GM19035 (cell line): Measurements from ENCODE around the gene PLAA.

Experiments
- ATAC-seq: cut with Tn5 transposase; IDR thresholded peaks from one replicate; pipeline ENCODE4 v1.9.1; 2021; ENCODE audit not compliant: unreplicated experiment

Gene PLAA

GRCh38 chr9:26946753-26947727 lies at the start of gene PLAA:
Gene PLAA (minus strand): TSS chr9:26947242. CDS start chr9:26947045, 197 bp downstream.
- ATAC-seq, result peak; percentile 98

- no peak for ATAC-seq
Measured at GRCh38 chr9:26995810-26996209, 48.8 kb upstream of the PLAA start.

- peak; percentile 50 for ATAC-seq
Measured at GRCh38 chr9:26983340-26983739, 36.3 kb upstream of the PLAA start.

- ATAC-seq, result no peak
Measured at GRCh38 chr9:26975728-26976707, 29.0 kb upstream of the PLAA start.

GRCh38 chr9:26974927-26975326 lies 27.9 kb upstream of the PLAA start:
- no peak for ATAC-seq

GRCh38 chr9:26973989-26974388 lies 26.9 kb upstream of the PLAA start:
- ATAC-seq, result no peak

GRCh38 chr9:26971721-26972120 lies 24.7 kb upstream of the PLAA start:
- ATAC-seq, result no peak

- ATAC-seq, result no peak
Measured at GRCh38 chr9:26956860-26957233, 9.8 kb upstream of the PLAA start.

- peak; percentile 99 for ATAC-seq
Measured at GRCh38 chr9:26955921-26956859, 9.1 kb upstream of the PLAA start, which contains the start of gene IFT74. Gene IFT74 (plus strand): TSS chr9:26956412. CDS start chr9:26961968, 5,556 bp downstream.

- ATAC-seq, result no peak
Measured at GRCh38 chr9:26955222-26955903, 8.3 kb upstream of the PLAA start.

- ATAC-seq, result peak; percentile 26
Measured at GRCh38 chr9:26954050-26954508, 7.0 kb upstream of the PLAA start.

- ATAC-seq, result no peak
Measured at GRCh38 chr9:26951794-26952193, 4.8 kb upstream of the PLAA start.

GRCh38 chr9:26950521-26950920 lies 3.5 kb upstream of the PLAA start:
- no peak for ATAC-seq

- ATAC-seq, result no peak
Measured at GRCh38 chr9:26949637-26950069, 2.6 kb upstream of the PLAA start.

GRCh38 chr9:26947736-26948135 lies 694 bp upstream of the PLAA start:
- no peak for ATAC-seq

- no peak for ATAC-seq
Measured at GRCh38 chr9:26945591-26945990, 1.5 kb downstream of the PLAA start.

GRCh38 chr9:26940779-26941178 lies 6.3 kb downstream of the PLAA start:
- no peak for ATAC-seq

GRCh38 chr9:26939955-26940711 lies 6.9 kb downstream of the PLAA start:
- ATAC-seq, result no peak
